Measurements from ENCODE around the gene GCG. TPM values are rescaled to one million over a fixed set of nuclear protein-coding genes. Genes with fewer than 3 reads are reported as not detected.

Gene GCG
- total and polyA plus RNA-seq, 2 donors (not counting 1 experiment from before 2014, with no cell fraction given), result not detected

- H2AFZ ChIP-seq (ENCODE audit: insufficient read depth, low read depth, low read length, poor library complexity, severe bottlenecking), result no peak overlapping the region
- no peaks in the 10 kb centered on the region for H4K20me1 ChIP-seq (ENCODE audit: control insufficient read depth, insufficient read depth, low read length, poor library complexity, severe bottlenecking)
- H3K36me3 ChIP-seq (replicated peaks in 1 of 2; ENCODE audit: control extremely low read depth in 1 of 2, control insufficient read depth in 1 of 2, extremely low read depth in 1 of 2, insufficient read depth in 2 of 2, low read length in 1 of 2), result no peaks in the 10 kb centered on the region
- DNase-seq, result no peak
- intact Hi-C loops (cut with micrococcal nuclease), result no loop called here
- H3K4me1 ChIP-seq (ENCODE audit: control insufficient read depth in 2 of 2, insufficient read depth in 2 of 2, low read length in 2 of 2), result no peaks in the 10 kb centered on the region
- no peak overlapping the region for H3K4me3 Mint-ChIP-seq
- no peaks in the 10 kb centered on the region for H3K9me3 ChIP-seq (ENCODE audit: control extremely low read depth in 1 of 3, control insufficient read depth in 2 of 3, insufficient read depth in 1 of 3, low read length in 2 of 3)
- CTCF ChIA-PET, result interaction anchor here (1.5 kb wide), 1 partner anchor 10 kb away, joined by 3 read pairs; no protein-coding TSS in a partner anchor
- no peaks in the 10 kb centered on the region for H3K79me2 ChIP-seq (ENCODE audit: control insufficient read depth, insufficient read depth, low read length)
- H3K27ac ChIP-seq (ENCODE audit: low read length in 2 of 2), result no peak overlapping the region
- no peaks in the 10 kb centered on the region for H3K9me3 Mint-ChIP-seq (ENCODE audit: insufficient read depth)
- H3K27me3 ChIP-seq (replicated peaks in 1 of 4; ENCODE audit: control extremely low read depth in 1 of 4, control insufficient read depth in 3 of 4, insufficient read depth in 4 of 4, low read length in 3 of 4), result no peaks in the 10 kb centered on the region
- no peak overlapping the region for H3K4me3 ChIP-seq (ENCODE audit: control extremely low read depth in 1 of 5, extremely low read depth in 1 of 5, insufficient read depth in 1 of 5, low read depth in 2 of 5, low read length in 4 of 5)
- no peak for ATAC-seq (ENCODE audit: low read depth)
- H3K4me1 Mint-ChIP-seq, result no peaks in the 10 kb centered on the region
- no peak overlapping the region for H3K9ac ChIP-seq (ENCODE audit: low read length)
- H3K27me3 Mint-ChIP-seq, result peaks cover 20% of the 10 kb centered on the region
- no peak overlapping the region for H3K4me2 ChIP-seq (replicated peaks; ENCODE audit: low read depth, low read length, poor library complexity, severe bottlenecking)
- WGBS (ENCODE audit: insufficient coverage), result 100% methylated on average over 2 of the region's 2 CpGs
- POLR2A ChIA-PET, result no interaction called here
- no peak overlapping the region for H3K27ac Mint-ChIP-seq
- TF ChIP-seq CTCF (IDR thresholded peaks at IDR 0.05) (no peak), EZH2 (IDR thresholded peaks at IDR 0.05; ENCODE audit: borderline replicate concordance, insufficient read depth, low read depth, low read length, poor library complexity, severe bottlenecking) (no peak)
Observed at GRCh38 chr2:162182395-162182794, 30.3 kb upstream of the GCG start.

GRCh38 chr2:162177301-162177700 lies 25.3 kb upstream of the GCG start:
- Histone ChIP-seq H4K20me1 (ENCODE audit: control insufficient read depth, insufficient read depth, low read length, poor library complexity, severe bottlenecking) (no peaks in the 10 kb centered on the region), H3K4me3 (ENCODE audit: control extremely low read depth in 1 of 5, extremely low read depth in 1 of 5, insufficient read depth in 1 of 5, low read depth in 2 of 5, low read length in 4 of 5) (no peak overlapping the region), H3K36me3 (replicated peaks in 1 of 2; ENCODE audit: control extremely low read depth in 1 of 2, control insufficient read depth in 1 of 2, extremely low read depth in 1 of 2, insufficient read depth in 2 of 2, low read length in 1 of 2) (no peaks in the 10 kb centered on the region), H3K4me2 (replicated peaks; ENCODE audit: low read depth, low read length, poor library complexity, severe bottlenecking) (no peak overlapping the region), H3K9me3 (ENCODE audit: control extremely low read depth in 1 of 3, control insufficient read depth in 2 of 3, insufficient read depth in 1 of 3, low read length in 2 of 3) (no peaks in the 10 kb centered on the region), H3K27me3 (replicated peaks in 1 of 4; ENCODE audit: control extremely low read depth in 1 of 4, control insufficient read depth in 3 of 4, insufficient read depth in 4 of 4, low read length in 3 of 4) (no peaks in the 10 kb centered on the region), H3K4me1 (ENCODE audit: control insufficient read depth in 2 of 2, insufficient read depth in 2 of 2, low read length in 2 of 2) (no peaks in the 10 kb centered on the region), H3K27ac (ENCODE audit: low read length in 2 of 2) (no peak overlapping the region), H3K9ac (ENCODE audit: low read length) (no peak overlapping the region), H2AFZ (ENCODE audit: insufficient read depth, low read depth, low read length, poor library complexity, severe bottlenecking) (no peak overlapping the region), H3K79me2 (ENCODE audit: control insufficient read depth, insufficient read depth, low read length) (no peaks in the 10 kb centered on the region)
- no peak for DNase-seq
- Mint-ChIP-seq H3K27ac (no peak overlapping the region), H3K27me3 (peaks cover 31% of the 10 kb centered on the region), H3K9me3 (ENCODE audit: insufficient read depth) (no peaks in the 10 kb centered on the region), H3K4me1 (no peaks in the 10 kb centered on the region), H3K4me3 (no peak overlapping the region)
- no peak for TF ChIP-seq EZH2 (IDR thresholded peaks at IDR 0.05; ENCODE audit: borderline replicate concordance, insufficient read depth, low read depth, low read length, poor library complexity, severe bottlenecking)
- TF ChIP-seq CTCF (IDR thresholded peaks at IDR 0.05), result no peak
- ATAC-seq (ENCODE audit: low read depth), result no peak
- ChIA-PET POLR2A (no interaction called here), CTCF (no interaction called here)
- WGBS (ENCODE audit: insufficient coverage), result 64% methylated on average over 2 of the region's 4 CpGs
- intact Hi-C loops (cut with micrococcal nuclease), result no loop called here

Measured in B cell (primary cell).